Ascending aorta (tissue), 2 donors: ENCODE data around the gene GPR32. TPM values are rescaled to one million over a fixed set of nuclear protein-coding genes. Genes with fewer than 3 reads are reported as not detected.
A peak's percentile ranks its signal among the peaks of the same experiment; 100 is the strongest.
"Not testable (repeated sequence)": the region's sequence is repeated elsewhere in the genome, so short reads cannot be mapped to it uniquely, and the experiment has no call there.

Experiments used
- DNase-seq, 2 donors: peaks; one replicate each; pipeline ENCODE4 v3.0.0-alpha.2; 2019; ENCODE audit warnings: low spot score in 2 of 2
- H3K27ac ChIP-seq, 2 donors: fragments of 200-600 bp; sonication (generic); one replicate each; pipeline ENCODE4 v1.5.1; 2016 to 2017; ENCODE audit warnings: mild to moderate bottlenecking in 1 of 2
- H3K27me3 ChIP-seq: fragments of 200-600 bp; sonication (generic); one replicate; pipeline ENCODE4 v1.5.1; 2017
- H3K36me3 ChIP-seq, 2 donors: fragments of 200-600 bp; sonication (generic); one replicate each; pipeline ENCODE4 v1.5.1; 2016
- H3K4me1 ChIP-seq, 2 donors: fragments of 200-600 bp; sonication (generic); one replicate each; pipeline ENCODE4 v1.5.1; 2016 to 2017; ENCODE audit warnings: mild to moderate bottlenecking in 1 of 2
- H3K4me3 ChIP-seq, 2 donors: fragments of 200-600 bp; sonication (generic); one replicate each; pipeline ENCODE4 v1.5.1; 2016 to 2017; ENCODE audit warnings: mild to moderate bottlenecking in 1 of 2
- H3K9me3 ChIP-seq, 2 donors: fragments of 200-600 bp; sonication (generic); one replicate each; pipeline ENCODE4 v1.5.1; 2016
- intact Hi-C: fragments of 100-400 bp; cut with DNase I; formaldehyde crosslinking; loops from one replicate; pipeline ENCODE4 v1.15.1; 2023
- total RNA-seq: library from RNA; depleted of rRNA; stranded (reverse); fragments of >200 nt; gene quantifications from one replicate; pipeline ENCODE4 v1.1.0, GENCODE V29; 2016
- TF ChIP-seq, protein P1 (sequence below), 3 experiments: fragments of 200-600 bp in 2 of 3; fragments of 450-650 bp in 1 of 3; sonication (generic) in 2 of 3; IDR thresholded peaks; one replicate each; pipeline ENCODE4 v1.5.1; 2016 to 2019; ENCODE audit warnings: antibody characterized with exemption in 3 of 3, mild to moderate bottlenecking in 1 of 3, moderate library complexity in 1 of 3

GPR32 gene
- total RNA-seq, 1 donor from 2014 or later, result not detected

DNA sequence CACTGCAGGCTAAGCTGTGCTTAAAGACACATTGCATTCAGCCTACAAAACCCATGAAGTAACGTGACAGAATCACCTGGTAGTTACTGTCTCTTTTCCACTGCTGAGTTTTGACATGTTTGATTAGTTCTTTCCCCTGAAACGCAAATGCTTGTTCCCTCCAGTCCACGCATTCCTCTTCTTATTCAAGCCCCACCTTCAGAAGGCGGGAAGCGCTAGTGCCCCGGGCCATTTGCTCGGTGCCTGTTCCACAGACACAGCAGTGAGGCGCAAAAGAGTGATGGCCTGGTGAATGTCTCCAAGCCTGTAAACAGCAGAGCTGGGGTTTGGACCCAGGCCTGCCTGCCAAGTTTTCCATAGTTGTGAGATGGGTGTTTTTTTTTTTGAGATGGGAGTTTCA lies 30.8 kb downstream of the GPR32 start:
- Histone ChIP-seq H3K4me1 (peaks cover 0 to 13% of the 10 kb centered on the region in 2 donors), H3K36me3 (peaks cover 24 to 34% of the 10 kb centered on the region in 2 donors), H3K4me3 (no peak overlapping the region), H3K27ac (no peak overlapping the region), H3K9me3 (no peaks in the 10 kb centered on the region), H3K27me3 (no peaks in the 10 kb centered on the region)
- TF ChIP-seq, protein P1, sequence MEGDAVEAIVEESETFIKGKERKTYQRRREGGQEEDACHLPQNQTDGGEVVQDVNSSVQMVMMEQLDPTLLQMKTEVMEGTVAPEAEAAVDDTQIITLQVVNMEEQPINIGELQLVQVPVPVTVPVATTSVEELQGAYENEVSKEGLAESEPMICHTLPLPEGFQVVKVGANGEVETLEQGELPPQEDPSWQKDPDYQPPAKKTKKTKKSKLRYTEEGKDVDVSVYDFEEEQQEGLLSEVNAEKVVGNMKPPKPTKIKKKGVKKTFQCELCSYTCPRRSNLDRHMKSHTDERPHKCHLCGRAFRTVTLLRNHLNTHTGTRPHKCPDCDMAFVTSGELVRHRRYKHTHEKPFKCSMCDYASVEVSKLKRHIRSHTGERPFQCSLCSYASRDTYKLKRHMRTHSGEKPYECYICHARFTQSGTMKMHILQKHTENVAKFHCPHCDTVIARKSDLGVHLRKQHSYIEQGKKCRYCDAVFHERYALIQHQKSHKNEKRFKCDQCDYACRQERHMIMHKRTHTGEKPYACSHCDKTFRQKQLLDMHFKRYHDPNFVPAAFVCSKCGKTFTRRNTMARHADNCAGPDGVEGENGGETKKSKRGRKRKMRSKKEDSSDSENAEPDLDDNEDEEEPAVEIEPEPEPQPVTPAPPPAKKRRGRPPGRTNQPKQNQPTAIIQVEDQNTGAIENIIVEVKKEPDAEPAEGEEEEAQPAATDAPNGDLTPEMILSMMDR (IDR thresholded peaks at IDR 0.05), result no peak
- no peak for DNase-seq
- intact Hi-C loops, result loop anchor here (10.0 kb wide), 3 partner anchors 564 to 794 kb away; partner anchors contain the start of genes CLDND2, ETFB, VRK3 and ZNF473

DNA sequence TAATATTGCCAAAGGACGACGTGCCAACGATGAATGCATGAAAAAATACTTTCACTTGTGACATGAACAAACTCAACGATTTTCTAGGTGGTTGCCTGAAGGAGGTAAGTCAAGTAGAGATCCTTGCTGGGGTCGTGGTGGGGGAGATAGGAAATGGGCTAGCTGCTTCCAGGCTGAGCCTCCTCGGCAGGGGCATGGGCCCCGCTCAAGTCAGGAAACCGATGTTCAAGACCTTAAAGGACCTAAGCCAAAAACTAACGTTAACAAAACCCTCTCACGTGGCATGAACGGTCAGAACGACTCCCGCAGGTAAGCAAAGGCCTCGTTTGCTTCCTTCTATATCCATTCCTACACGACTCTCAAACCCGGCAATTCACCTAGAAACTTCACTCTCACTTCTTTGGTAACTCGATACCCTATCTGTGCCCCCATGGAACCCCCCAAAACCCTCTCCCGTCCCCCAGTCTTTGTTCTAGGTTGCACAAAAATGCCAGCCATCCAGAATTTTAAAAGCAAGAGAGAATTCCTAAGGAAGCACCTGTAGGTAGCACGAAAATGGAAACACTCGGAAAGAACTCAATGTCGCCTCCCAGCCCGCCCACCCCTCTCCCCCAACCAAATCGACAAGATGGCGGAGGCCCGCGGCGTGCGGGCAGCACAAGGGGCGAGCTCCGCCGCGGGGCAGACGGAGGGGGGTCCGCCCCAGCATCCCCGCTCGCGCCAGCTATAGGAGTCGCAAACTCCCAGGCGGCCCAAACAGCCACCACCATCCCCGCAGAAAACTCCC lies 33.6 kb downstream of the GPR32 start:
- Histone ChIP-seq H3K4me1 (peaks cover 0 to 13% of the 10 kb centered on the region in 2 donors), H3K9me3 (no peaks in the 10 kb centered on the region), H3K36me3 (peaks cover 6 to 16% of the 10 kb centered on the region in 2 donors), H3K4me3 (peak overlapping the region; percentile 92 to 93), H3K27me3 (no peaks in the 10 kb centered on the region), H3K27ac (peak overlapping the region; percentile 97)
- intact Hi-C loops, result loop anchor here (2.0 to 10.0 kb wide), 5 partner anchors 305 to 791 kb away; partner anchors contain the start of genes CLDND2, CTU1, ETFB and NR1H2
- no peak for DNase-seq
- TF ChIP-seq, protein P1 (IDR thresholded peaks at IDR 0.05), result no peak

DNA sequence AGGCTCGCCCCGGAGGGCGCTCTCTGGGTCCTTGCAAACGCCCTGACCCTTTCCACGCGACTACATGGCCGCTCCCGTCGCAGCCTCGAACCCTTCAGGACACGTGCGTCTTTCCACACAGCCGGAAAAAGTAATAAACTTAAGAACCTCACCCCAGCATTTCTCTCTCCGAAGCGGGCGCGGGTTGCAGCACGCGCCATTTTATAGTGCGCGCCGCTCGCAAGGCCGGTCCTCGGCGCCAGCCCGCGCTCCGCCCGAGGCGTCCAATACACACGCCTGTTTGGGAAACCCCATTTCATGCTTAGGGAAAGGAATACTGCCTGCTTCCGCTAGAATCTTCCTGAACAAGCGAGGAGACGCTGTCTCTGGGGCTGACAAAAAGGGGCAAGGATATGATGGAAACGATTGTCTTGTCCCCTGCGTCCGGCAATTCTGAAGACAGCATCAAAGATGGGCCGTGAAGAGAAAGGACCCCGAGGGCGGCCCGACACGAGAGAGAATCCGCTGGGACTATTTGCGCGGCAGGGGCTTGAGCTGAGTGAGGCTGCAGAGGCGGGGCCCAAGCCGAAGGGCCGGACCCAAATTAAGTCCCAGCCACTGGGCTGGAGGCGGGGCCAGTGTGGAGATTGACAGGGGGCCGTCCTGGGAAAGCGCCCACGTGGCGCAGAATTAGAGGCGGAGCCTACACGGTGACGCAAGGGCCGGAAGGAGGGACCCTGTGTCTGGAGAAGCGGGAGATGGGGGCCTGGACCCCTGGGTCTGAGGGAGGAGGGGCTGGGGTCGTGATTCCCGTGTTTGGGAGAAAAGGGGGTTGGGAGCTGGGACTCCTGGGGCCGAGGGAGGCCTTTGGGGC lies 34.4 kb downstream of the GPR32 start:
- peaks cover 5 to 13% of the 10 kb centered on the region in 2 donors for H3K36me3 ChIP-seq
- TF ChIP-seq, protein P1 (IDR thresholded peaks at IDR 0.05), result no peak
- H3K4me1 ChIP-seq, result peaks cover 0 to 13% of the 10 kb centered on the region in 2 donors
- H3K27me3 ChIP-seq, result no peaks in the 10 kb centered on the region
- DNase-seq, result peak; percentile 95 to 99
- no peaks in the 10 kb centered on the region for H3K9me3 ChIP-seq
- peak overlapping the region; percentile 97 for H3K27ac ChIP-seq
- intact Hi-C loops, result loop anchor here (1.0 to 10.0 kb wide), 6 partner anchors 293 to 790 kb away; partner anchors contain the start of genes CLDND2, CTU1, ETFB and JOSD2
- H3K4me3 ChIP-seq, result peak overlapping the region; percentile 92 to 93

DNA sequence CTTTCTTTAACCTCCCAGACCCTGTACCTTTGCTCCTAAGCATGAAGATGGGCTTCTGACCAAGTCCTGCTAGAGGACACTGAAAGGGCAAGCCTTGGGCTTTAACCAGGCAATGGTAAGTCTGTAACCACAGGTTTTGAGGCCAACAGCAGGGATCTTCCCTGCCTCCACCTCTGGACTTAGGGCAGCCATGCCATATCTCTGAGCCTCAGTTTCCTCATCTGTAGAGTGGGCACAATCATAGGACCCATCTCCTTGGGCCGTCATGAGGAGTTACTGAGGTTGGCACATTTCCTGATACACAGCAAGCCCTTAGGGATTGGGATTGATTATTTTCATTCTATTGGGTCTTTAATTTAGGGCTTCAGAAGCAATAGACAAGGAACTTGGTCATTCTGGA lies 38.6 kb downstream of the GPR32 start:
- no peak overlapping the region for H3K4me3 ChIP-seq
- no peaks in the 10 kb centered on the region for H3K36me3 ChIP-seq
- H3K27ac ChIP-seq, result no peak overlapping the region
- TF ChIP-seq, protein P1 (IDR thresholded peaks at IDR 0.05), result no peak
- peaks cover 0 to 4% of the 10 kb centered on the region in 2 donors for H3K4me1 ChIP-seq
- DNase-seq, result no peak
- no peaks in the 10 kb centered on the region for H3K27me3 ChIP-seq
- no peaks in the 10 kb centered on the region for H3K9me3 ChIP-seq
- intact Hi-C loops, result loop anchor here (10.0 kb wide), 3 partner anchors 556 to 786 kb away; partner anchors contain the start of genes CLDND2, ETFB, VRK3 and ZNF473

DNA sequence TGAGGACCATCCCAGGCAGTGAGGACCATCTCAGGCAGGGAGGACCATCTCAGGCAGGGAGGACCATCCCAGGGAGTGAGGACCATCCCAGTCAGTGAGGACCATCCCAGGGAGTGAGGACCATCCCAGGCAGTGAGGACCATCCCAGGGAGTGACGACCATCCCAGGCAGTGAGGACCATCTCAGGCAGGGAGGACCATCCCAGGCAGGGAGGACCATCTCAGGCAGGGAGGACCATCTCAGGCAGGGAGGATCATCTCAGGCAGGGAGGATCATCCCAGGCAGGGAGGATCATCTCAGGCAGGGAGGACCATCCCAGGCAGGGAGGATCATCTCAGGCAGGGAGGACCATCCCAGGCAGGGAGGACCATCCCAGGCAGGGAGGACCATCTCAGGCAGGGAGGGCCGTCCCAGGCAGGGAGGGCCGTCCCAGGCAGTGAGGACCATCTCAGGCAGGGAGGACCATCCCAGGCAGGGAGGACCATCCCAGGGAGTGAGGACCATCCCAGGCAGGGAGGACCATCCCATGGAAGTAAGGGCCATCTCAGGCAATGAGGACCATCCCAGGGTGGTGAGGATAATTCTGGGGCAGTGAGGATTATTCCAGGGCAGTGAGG lies 41.5 kb downstream of the GPR32 start:
- DNase-seq, intact Hi-C loops, H3K27me3 ChIP-seq, H3K4me3 ChIP-seq, H3K36me3 ChIP-seq, H3K27ac ChIP-seq, H3K9me3 ChIP-seq, H3K4me1 ChIP-seq: not testable (repeated sequence)
